Prostate gland (tissue), 2 donors: ENCODE measurements around the gene PCDHGB2.

Experiments
- CTCF ChIP-seq, 4 experiments: fragments of 200-600 bp in 2 of 4; fragments of 450-650 bp in 2 of 4; sonication (generic) in 2 of 4; IDR thresholded peaks; 1 replicate in 3 of 4; 2 replicates in 1 of 4; pipeline ENCODE4 v1.5.1; 2016 to 2019; ENCODE audit warnings: antibody characterized with exemption in 4 of 4, mild to moderate bottlenecking in 2 of 4, moderate library complexity in 2 of 4
- POLR2A ChIP-seq: fragments of 450-650 bp; IDR thresholded peaks from one replicate; pipeline ENCODE4 v1.6.1; 2016; ENCODE audit warnings: antibody characterized with exemption, mild to moderate bottlenecking

DNA sequence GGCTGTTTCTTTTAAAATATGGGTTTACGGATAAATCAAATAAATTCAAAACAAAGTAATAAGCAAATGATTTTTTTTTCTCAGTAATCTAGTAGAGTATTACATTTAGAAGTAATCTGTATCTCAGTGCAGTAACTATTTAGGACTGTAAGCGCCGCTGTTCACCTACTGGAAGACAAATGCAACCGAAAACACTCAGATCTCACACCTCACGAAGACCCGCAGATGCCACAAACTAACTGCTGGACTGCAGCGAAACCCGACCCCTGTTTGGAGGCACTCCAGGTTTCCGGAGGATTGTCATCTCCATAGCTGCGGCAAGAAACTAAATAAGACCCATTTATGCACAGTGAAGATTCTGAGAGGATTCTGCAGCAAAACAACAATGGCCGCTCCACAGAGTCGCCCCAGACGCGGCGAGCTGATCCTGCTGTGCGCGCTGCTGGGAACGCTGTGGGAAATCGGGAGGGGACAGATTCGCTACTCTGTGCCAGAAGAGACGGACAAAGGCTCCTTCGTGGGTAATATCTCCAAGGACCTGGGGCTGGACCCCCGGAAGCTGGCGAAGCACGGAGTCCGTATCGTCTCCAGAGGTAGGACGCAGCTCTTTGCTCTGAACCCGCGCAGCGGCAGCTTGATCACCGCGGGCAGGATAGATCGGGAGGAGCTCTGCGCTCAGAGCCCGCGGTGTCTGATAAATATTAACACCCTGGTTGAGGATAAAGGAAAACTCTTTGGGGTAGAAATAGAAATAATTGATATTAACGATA lies 32.8 kb downstream of the PCDHGB2 start, which contains the start of gene PCDHGA8:
- TF ChIP-seq CTCF (IDR thresholded peaks at IDR 0.05) (no peak), POLR2A (no peak)
